ENCODE data around the gene CDK5RAP1.
A peak's percentile ranks its signal among the peaks of the same experiment; 100 is the strongest.

Gene CDK5RAP1

DNA sequence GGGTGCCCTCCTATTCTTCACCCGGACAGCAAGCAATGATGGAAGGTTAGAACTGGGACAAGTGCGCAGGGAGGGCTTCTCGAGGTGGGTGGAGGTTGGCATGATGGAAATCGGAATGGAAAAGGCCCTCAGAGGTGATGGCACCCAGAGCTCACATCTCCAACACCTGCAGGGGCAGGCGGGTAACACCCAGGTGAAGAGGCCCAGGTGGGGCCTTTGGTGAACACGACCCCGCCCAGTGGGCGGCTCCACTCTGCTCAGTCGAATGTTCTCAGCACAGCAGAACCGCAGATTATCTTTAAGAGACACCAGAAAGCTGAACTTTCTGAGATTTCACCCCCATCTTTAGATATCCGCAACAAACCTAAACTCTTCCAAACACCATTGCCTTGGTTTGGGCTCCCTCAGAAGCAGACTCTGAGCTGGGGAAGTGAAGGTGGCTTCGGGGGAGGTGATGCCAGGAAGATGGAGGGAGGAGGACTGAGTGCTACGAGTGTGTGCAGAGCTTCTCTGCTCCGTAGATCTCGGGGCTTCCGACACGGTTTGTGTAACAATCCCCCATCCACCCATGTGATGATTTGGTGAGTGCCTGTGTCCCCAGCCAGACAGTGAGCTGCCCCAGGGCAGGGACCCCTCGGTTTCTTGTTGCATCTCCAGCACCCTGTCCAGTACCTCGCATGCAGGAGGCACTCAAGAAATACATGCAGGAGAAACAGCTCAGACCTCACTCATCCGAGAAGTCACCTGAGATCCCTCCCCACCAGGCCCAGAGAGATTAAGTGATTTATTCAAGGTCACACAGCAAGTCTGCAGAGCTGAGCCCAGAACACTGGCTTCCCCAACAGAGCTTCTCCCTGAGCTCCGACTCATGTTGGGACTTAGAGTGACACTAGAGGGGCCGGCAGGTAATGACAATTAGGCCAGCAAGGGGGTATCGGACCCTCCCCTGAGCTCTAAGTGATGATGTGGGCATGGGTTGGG, 72.9 kb downstream of the CDK5RAP1 start:
- no peak for DNase-seq

DNA sequence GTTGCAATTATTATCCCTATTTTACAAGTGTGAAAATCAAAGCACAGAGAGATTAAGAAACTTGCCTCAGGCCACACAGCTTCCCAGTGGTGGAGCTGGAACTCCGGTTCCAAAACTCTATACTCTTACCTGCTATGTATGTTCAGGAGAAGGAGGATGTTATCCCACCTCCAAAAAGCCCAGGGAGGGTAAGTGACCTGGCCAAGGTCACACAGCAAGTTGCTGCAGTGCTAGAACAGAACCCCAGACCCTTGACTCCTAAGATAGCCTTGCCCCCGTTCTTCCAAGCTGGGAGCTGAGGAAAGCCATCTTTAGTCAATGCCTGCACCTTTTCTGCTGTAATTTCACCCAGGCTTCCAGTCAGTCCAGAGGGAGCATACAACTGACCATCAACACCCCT, 76.0 kb downstream of the CDK5RAP1 start:
- no peak for DNase-seq

DNA sequence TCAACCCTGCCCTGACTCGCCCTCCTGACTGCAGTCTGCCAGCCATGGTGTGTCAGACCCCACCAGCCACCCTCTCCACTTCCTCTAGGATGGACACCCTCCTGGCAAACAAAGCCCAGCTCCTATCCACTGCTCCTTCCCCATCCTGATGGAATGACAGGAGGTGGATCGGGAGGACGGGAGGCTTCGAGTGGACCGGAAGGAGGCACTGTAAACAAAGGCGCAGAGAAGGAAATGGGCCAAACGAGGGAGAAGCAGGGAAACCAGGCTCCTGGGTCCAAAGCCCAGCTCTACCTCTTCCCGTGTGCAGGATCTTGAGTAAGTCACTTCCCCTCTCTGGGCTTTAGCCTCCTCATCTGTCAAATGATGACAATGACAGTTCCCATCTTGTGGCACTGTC, 78.1 kb downstream of the CDK5RAP1 start:
- no peak for DNase-seq

DNA sequence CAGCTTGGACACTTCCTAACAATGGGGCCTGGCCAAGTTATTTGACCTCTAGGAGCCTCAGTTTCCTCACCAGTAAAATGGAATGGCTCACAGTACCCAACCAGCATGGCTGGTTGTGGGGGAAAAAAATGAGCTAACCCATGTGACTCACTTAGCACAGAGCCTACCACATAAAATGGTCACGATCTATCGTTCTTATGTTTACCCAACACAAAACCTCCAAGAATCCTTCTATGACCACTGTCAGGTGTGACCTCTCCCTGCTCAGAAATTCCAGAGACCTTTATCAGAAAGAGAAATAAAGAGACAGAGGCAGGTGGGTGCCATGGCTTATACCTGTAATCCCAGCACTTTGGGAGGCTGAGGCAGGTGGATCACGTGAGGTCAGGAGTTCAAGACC, 78.9 kb downstream of the CDK5RAP1 start:
- no peak for DNase-seq

DNA sequence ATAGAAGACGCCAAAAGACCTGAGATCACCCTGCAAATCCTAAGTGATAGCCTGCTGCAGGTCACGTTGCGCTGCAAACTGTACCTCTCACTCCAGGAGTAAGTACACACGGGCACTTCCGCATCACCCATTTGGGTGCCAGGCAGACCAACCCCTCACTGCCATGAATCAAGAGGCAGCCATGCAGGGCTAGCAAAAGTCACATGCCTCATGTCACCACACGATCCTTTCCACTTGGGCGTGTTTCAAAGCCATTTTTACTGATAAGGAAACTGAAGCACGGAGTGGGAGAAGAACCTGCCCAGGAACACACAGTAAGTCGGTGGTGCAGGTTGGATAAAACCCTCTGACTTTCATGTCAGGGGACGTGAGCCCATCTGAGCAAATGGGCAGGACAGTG, 81.3 kb downstream of the CDK5RAP1 start:
- no peak for DNase-seq

DNA sequence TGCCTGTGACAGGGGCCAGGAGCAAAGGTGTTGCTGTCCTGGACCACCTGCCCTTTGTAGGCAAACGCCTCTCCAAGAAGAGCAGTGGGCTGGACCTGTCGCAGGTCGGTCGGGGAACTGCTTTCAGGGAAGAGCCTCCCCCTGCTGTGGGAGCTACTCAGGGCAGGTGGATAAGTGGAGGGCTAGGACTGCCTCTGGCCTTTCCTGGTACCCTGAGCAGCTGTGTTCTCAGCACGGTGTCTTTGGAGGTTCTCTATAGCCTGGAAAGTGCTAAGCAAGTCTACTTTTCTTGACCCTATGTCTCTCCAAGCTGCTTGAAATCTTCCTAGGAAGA, 83.3 kb downstream of the CDK5RAP1 start:
- DNase-seq, result no peak

DNA sequence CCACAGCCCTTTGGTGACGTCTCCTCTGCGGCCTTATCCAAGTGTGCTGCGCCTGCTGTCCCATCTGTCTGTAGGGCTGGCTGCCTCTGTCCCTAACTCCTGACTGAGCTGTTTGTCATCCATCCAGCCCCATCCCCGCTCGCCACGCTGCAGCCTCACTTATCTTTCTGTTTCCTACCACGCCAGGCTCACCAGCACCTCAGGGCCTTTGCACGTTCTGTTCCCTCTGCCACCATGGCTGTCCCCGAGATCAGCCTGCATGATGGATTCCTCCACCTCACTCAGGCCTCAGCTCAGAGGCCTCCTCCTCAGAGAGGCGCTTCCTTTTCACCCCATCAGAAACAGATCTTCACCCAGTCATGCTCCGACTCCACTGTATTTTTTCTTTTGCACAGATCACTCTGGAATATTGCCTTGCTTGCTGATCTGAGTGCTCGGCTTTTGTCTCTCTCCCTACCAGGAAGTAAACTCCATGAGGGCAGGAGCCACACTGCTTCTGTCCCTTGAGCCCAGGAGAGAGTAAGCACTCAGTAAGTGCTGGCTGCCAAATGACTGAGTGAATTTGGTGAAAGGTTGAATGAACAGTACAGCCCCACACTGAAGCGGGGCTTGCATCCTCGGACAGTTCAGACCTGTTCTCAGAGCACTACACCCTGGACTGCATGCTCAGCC, 83.8 kb downstream of the CDK5RAP1 start:
- no peak for DNase-seq

DNA sequence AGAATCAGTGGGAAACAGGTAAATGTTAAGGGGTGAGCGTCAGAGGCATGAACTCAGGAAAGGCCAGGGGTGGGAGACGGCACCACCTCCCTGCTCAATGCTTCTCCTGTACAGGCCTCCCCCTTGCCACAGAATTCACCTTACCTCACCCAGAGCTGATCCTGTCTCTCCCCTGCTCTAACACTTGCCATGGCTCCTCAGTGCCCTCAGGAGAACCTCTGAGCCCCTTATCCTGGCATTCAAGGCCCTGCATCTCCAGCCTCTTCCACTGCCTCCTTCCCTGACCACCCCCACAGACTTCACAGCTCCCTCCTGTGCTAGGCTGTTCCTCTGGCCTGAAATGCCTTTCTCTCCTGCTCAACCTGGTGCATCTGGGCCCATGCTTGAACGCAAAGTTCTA, 84.4 kb downstream of the CDK5RAP1 start:
- DNase-seq, result no peak

DNA sequence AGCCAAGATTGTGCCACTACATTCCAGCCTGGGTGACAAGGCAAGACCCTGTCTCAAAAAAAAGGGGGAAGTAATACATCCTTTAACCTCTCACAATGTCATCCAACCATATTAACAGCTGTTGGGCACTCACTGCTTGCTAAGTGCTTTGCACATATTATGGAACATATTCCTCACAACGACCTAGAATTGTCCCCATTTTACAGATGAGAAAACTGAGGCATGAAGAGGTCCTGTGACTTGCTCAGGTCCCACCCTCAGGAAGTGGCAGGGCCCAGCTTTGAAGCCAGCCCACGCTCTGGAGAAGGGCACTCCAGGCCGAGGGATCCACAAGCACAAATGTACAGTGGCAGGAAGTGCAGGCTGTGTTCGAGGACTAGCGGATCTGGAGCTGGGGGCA, 85.0 kb downstream of the CDK5RAP1 start:
- DNase-seq, result no peak

DNA sequence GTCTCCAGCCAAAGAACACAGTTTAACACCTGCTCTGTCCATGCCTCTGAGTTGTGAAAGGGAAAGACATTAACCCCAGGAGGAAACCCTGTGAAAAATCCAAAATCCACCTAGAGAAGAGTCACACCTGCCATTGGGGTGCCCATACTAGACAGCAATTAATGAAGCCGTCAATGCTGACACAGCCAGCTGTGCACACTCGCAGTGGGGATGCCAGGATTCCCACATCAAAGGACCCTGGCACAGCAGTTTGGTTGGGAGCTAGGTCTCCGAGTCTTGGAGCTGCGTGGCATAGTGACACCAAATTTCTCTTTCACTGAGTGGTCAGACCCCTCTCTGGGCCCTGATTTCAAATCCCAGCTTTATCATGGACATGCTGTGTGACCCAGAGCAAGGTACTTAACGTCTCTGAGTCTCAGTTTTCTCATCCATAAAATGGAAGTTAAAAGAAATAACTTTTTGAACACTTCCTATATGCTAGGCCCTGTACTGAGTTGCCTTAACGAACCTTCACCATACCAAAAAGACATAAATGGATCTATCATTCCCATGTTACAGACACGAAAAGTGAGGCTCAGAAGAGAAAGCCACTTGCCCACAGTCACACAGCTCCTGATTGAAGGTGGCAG, 87.5 kb downstream of the CDK5RAP1 start:
- DNase-seq, result no peak

DNA sequence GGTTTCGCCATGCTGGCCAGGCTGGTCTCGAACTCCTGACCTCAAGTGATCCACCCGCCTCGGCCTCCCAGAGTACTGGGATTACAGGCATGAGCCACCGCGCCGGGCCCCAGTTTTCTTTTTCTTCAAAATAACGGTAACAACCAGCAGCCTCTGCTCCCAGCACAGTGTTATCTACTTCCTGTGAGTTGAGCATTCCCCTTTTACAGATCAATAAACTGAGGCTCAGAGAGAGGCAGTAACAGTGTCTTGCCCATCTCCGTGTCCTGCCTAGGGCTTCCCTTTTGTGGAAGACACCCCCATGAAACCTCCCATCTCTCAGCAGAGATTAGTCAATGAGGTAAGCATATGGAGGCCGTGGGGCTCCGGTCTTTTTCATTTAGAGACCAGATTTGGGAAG, 88.7 kb downstream of the CDK5RAP1 start:
- DNase-seq, result no peak

DNA sequence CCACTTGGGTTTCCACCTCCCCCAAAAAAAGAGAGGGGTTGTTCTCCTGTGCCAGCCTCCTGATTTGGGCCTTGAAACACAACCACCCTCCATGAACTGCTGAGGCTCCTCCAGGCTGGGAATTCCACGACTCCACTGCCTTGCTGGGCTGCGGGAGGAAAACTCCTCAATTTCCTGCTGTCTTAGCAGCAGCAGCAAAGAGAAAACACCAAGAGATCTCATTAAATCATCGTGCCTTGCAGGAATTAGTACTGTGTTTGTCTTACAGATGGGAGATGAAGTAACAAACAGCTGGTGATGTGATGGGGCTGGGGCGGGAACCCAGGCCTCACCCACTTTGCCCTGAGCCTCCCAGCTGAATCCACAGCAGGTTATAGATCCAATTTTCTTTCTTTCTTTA, 89.3 kb downstream of the CDK5RAP1 start:
- no peak for DNase-seq

DNA sequence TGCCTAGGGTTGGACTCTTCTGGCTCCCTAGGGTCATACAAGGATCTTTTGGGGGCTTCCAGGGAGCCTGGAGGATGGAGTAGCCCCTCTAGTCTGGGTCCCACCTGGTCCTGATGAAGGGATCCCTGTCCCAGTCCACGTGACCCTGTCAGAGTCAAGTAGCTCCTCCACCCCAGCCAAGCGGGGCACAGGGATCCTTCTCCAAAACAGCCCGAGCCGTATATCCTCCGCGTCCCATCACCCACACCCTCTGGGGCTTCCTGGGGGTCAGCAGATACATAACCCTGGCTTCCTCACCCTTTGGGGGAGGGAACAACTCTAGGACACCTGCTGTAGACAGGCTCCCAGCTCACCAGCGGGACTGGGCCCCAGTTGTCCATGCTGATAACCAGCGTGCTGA, 90.3 kb downstream of the CDK5RAP1 start:
- DNase-seq, result no peak

DNA sequence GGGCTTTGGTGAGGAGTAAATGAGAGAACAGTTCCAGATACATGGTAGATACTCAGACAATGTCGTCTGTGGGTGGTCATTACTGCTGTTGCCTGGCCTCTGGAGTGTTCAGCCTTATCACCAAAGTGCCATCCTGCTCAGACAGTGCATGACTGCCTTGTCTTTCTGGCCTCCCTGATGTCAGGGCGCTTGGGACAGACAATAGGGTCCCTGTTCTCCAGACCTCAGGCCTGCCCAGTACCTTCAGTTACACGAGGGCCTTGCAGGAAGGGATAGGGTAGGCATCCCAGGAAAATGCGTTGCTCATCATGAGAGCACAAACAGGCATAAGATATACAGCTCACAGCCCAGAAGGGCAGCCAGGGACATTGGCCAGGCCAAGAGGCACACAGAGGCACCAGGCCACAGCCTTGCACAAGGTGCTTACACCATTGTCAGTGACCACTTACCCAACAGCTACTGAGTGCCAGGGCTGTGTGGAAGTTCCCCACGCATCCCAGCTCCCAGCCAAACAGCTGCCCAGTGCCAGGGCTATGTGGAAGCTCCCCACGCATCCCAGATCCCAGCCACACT, 90.9 kb downstream of the CDK5RAP1 start:
- no peak for DNase-seq

DNA sequence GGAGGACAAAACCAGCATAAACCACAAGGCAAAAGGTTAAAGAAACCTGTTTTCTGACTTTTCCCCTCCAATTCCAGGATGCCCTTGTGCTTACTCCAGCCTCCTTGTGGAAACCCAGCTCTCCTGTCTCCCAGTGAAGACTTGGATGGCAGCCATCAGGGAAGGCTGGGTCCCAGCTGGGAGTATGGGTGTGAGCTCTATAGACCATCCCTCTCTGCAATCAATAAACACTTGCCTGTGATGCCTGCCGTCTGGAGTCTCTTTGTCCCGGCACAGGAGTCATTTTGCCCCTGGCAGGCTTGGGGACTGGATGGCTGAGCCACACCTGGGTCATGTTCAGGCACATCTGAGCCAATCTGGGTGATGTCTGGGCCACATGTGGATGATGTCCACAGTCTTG, 91.7 kb downstream of the CDK5RAP1 start:
- peak; percentile 19 for DNase-seq
